Spleen (tissue), 11 donors: ENCODE measurements around the gene GIPC1. TPM values are rescaled to one million over a fixed set of nuclear protein-coding genes. Genes with fewer than 3 reads are reported as not detected.

ENCODE experiments used
- DNase-seq: peaks from one replicate; pipeline ENCODE4 v3.0.0-alpha.2; 2020
- H3K27ac ChIP-seq, 8 donors: fragments of 200-600 bp; sonication (generic) in 7 of 8; 1 replicate in 4 of 8; 2 replicates in 4 of 8; pipeline versions ENCODE4 v1.5.0 to v1.8.0; 2016 to 2021; ENCODE audit warnings: inconsistent platforms in 4 of 8, mild to moderate bottlenecking in 4 of 8, moderate library complexity in 1 of 8
- H3K27me3 ChIP-seq, 7 donors: fragments of 200-600 bp; sonication (generic) in 6 of 7; replicated peaks in 1 of 7; 1 replicate in 4 of 7; 2 replicates in 3 of 7; pipeline versions ENCODE4 v1.5.0 to v1.8.0; 2016 to 2021; ENCODE audit warnings: inconsistent platforms in 3 of 7, mild to moderate bottlenecking in 1 of 7
- H3K36me3 ChIP-seq, 6 donors: fragments of 200-600 bp; sonication (generic) in 5 of 6; 1 replicate in 4 of 6; 2 replicates in 2 of 6; pipeline versions ENCODE4 v1.5.0 to v1.8.0; 2016 to 2021; ENCODE audit warnings: inconsistent platforms in 2 of 6
- H3K4me1 ChIP-seq, 6 donors: fragments of 200-600 bp; sonication (generic) in 5 of 6; 1 replicate in 3 of 6; 2 replicates in 3 of 6; pipeline versions ENCODE4 v1.5.0 to v1.8.0; 2016 to 2021; ENCODE audit warnings: inconsistent platforms in 3 of 6
- H3K4me3 ChIP-seq, 8 donors: fragments of 200-600 bp; sonication (generic) in 7 of 8; 1 replicate in 4 of 8; 2 replicates in 4 of 8; pipeline versions ENCODE4 v1.5.0 to v1.8.0; 2016 to 2021; ENCODE audit warnings: inconsistent platforms in 4 of 8, mild to moderate bottlenecking in 4 of 8, moderate library complexity in 2 of 8
- H3K9me3 ChIP-seq, 8 donors: fragments of 200-600 bp; sonication (generic) in 7 of 8; 1 replicate in 4 of 8; 2 replicates in 4 of 8; pipeline versions ENCODE4 v1.5.0 to v1.8.0; 2016 to 2021; ENCODE audit warnings: inconsistent platforms in 4 of 8
- POLR2A ChIP-seq, 3 donors: fragments of 450-650 bp; IDR thresholded peaks; one replicate each; pipeline ENCODE4 v1.5.1; 2017; ENCODE audit warnings: antibody characterized with exemption in 3 of 3, mild to moderate bottlenecking in 1 of 3
- POLR2AphosphoS5 ChIP-seq, 3 donors: sonication (generic); formaldehyde crosslinking; IDR thresholded peaks; one replicate each; pipeline ENCODE4 v1.5.1; 2017; ENCODE audit warnings: antibody characterized with exemption in 3 of 3
- WGBS, 5 donors: extraction: QIAGEN DNeasy Blood & Tissue Kit in 3 of 5; methylation state at CpG; one replicate each; pipeline versions ENCODE4 v1.1.5 to v1.1.7; 2013 to 2018; 5-methylcytosine and 5-hydroxymethylcytosine counted together
- intact Hi-C: fragments of 100-400 bp; cut with DNase I; formaldehyde crosslinking; loops from one replicate; pipeline ENCODE4 v1.15.0; 2023; ENCODE audit warnings: low total_unique reads
- polyA plus RNA-seq, 3 donors: library from polyadenylated mRNA; stranded (reverse); fragments of 200-250 nt; gene quantifications; one replicate each; pipeline ENCODE4 v1.2.1, GENCODE V29; 2013
- total RNA-seq, 7 donors: library from RNA; depleted of rRNA in 3 of 7; stranded (reverse); fragments of >200 nt in 3 of 7; fragmentation: NEBNext Ultra II Directional in 4 of 7; extraction: Animal tissue kit (Norgen Biotek cat#: 25700) in 4 of 7; gene quantifications; one replicate each; pipeline versions ENCODE4 v1.1.0 to v1.2.1, GENCODE V29; 2016 to 2021
- TF ChIP-seq, protein P1 (sequence below), 11 experiments: fragments of 200-600 bp in 7 of 11; fragments of 450-650 bp in 4 of 11; sonication (generic) in 4 of 11; IDR thresholded peaks in 8 of 11; conservative IDR thresholded peaks in 3 of 11; 1 replicate in 7 of 11; 2 replicates in 4 of 11; pipeline versions ENCODE4 v1.4.0 to v1.8.0; 2016 to 2021; ENCODE audit warnings: antibody characterized with exemption in 11 of 11, inconsistent platforms in 4 of 11, mild to moderate bottlenecking in 1 of 11
- donor health status: healthy with polysubstance abuse.
- donor health status: DM: no; HTN: no; CAD: no; lungs with moderate emphysema.
- donor health status: DM: no; HTN: no; CAD: no.
- donor health status: Bipolar disorder and iron deficiency.
- donor health status: healthy.
- donor health status: DM: no; HTN: no; CAD: no.
- donor health status: DM: yes; HTN: yes; CAD: no.

The GIPC1 gene
- total and polyA plus RNA-seq, 10 donors: 17.1 to 58.1 (median 30.7) TPM

DNA sequence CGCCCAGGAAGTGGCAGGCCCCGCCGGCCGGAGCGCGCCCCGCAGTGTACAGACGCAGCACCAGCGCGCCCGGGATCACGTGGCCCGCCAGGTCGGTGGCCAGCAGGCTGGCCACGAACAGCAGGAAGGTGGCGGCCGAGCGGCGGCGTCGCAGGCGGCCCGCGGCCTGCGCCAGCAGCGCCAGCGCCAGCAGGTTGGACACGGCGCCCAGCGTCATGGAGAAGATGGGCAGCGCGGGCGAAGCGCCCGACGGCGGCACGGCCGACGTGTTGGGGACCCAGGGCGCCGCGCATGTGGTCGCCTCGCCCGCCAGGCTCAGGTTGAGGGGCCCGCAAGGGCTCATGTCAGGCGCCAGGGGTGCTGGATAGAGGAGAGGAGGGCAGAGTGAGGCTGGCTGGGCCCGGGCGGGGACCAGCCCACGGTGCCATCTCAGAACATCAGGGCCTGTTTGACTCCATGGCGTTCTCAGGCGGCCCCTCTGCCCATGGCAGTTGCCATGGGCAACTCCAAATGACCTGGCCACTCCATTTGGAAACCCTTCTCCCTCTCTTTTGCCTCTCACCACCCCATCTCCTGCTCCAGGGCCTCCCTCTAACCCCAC is 21.8 kb downstream of the GIPC1 start:
- intact Hi-C loops: no loop called here
- 29 to 69% (median 39%) methylated on average over 7 to 53 of the region's 53 CpGs for WGBS, 5 donors
- TF ChIP-seq POLR2A (IDR thresholded peaks at IDR 0.05) (no peak), POLR2AphosphoS5 (IDR thresholded peaks at IDR 0.05) (no peak)
- TF ChIP-seq, protein P1, sequence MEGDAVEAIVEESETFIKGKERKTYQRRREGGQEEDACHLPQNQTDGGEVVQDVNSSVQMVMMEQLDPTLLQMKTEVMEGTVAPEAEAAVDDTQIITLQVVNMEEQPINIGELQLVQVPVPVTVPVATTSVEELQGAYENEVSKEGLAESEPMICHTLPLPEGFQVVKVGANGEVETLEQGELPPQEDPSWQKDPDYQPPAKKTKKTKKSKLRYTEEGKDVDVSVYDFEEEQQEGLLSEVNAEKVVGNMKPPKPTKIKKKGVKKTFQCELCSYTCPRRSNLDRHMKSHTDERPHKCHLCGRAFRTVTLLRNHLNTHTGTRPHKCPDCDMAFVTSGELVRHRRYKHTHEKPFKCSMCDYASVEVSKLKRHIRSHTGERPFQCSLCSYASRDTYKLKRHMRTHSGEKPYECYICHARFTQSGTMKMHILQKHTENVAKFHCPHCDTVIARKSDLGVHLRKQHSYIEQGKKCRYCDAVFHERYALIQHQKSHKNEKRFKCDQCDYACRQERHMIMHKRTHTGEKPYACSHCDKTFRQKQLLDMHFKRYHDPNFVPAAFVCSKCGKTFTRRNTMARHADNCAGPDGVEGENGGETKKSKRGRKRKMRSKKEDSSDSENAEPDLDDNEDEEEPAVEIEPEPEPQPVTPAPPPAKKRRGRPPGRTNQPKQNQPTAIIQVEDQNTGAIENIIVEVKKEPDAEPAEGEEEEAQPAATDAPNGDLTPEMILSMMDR (IDR thresholded peaks at IDR 0.05 in 8 of 11, conservative IDR thresholded peaks at IDR 0.05 in 3 of 11): no peak

DNA sequence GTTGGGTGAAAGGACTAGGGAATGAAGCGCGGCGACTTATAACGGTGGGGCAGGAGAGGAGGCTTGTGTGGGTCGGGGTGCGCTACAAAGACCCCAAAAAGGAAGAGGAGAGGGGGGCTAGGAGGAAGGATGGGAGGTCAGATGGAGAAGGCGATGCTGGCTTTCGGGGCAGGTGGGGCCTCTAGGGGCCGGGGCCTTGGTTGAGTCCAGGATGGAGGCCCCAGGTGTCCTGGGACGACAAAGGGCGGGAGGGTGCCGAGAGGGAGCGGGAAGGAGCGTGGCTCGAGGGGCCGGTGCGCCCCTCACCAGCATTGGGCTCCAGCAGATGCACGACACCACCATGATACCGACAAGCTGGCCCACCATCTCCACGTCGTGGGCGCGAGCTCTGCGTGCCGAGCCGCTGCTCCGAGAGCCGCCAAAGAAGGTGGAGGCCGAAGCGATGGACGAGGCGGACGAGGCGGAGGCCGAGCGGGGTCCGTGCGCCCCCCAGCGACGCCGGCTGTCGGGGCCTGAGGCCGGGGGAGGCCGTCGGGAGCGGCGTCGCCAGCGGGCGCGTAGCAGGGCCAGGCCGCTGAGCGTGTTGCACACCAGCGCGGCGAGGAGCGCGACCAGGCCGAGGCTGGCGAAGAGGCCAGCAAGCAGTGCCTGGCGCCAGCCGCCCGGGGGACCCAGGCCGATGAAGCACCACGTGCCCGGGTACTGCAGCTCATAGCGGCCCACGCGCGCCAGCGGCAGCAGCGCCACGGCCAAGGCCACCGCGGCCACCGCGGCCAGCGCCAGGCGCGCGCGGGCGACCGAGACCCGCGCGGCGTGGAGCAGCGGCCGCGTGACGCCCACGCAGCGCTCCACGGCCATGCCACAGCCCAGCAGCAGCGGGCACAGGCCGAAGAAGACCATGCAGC is 22.6 kb downstream of the GIPC1 start:
- WGBS, 5 donors: 14 to 23% (median 15%) methylated on average over 39 to 97 of the region's 97 CpGs
- TF ChIP-seq POLR2AphosphoS5 (IDR thresholded peaks at IDR 0.05): peak in 1 of 3 donors; percentile 52
- no peak for TF ChIP-seq POLR2A (IDR thresholded peaks at IDR 0.05)
- TF ChIP-seq, protein P1 (IDR thresholded peaks at IDR 0.05 in 8 of 11, conservative IDR thresholded peaks at IDR 0.05 in 3 of 11): peak in 2 of 11 experiments; percentile 8 to 32
- no peak for DNase-seq
- Histone ChIP-seq H3K36me3 (peaks cover 0 to 49% (median 38%) of the 10 kb centered on the region in 6 donors), H3K9me3 (no peaks in the 10 kb centered on the region), H3K4me1 (peaks cover 23 to 73% (median 49%) of the 10 kb centered on the region in 6 donors), H3K27me3 (peaks cover 0 to 49% (median 35%) of the 10 kb centered on the region in 7 donors), H3K4me3 (peak overlapping the region in 6 of 8 donors; percentile 5 to 63 (median 20)), H3K27ac (peak overlapping the region in 1 of 8 donors; percentile 75)
- intact Hi-C loops: no loop called here

More for the DNA sequence above, 21.8 kb downstream of the GIPC1 start:
- H3K4me3 ChIP-seq: peak overlapping the region in 5 of 8 donors; percentile 5 to 63 (median 21)
- DNase-seq: no peak
- H3K36me3 ChIP-seq: peaks cover 0 to 49% (median 37%) of the 10 kb centered on the region in 6 donors
- H3K9me3 ChIP-seq: no peaks in the 10 kb centered on the region
- H3K27me3 ChIP-seq: peaks cover 0 to 49% (median 35%) of the 10 kb centered on the region in 7 donors
- peak overlapping the region in 4 of 8 donors; percentile 20 to 75 (median 71) for H3K27ac ChIP-seq
- H3K4me1 ChIP-seq: peaks cover 23 to 80% (median 49%) of the 10 kb centered on the region in 6 donors

DNA sequence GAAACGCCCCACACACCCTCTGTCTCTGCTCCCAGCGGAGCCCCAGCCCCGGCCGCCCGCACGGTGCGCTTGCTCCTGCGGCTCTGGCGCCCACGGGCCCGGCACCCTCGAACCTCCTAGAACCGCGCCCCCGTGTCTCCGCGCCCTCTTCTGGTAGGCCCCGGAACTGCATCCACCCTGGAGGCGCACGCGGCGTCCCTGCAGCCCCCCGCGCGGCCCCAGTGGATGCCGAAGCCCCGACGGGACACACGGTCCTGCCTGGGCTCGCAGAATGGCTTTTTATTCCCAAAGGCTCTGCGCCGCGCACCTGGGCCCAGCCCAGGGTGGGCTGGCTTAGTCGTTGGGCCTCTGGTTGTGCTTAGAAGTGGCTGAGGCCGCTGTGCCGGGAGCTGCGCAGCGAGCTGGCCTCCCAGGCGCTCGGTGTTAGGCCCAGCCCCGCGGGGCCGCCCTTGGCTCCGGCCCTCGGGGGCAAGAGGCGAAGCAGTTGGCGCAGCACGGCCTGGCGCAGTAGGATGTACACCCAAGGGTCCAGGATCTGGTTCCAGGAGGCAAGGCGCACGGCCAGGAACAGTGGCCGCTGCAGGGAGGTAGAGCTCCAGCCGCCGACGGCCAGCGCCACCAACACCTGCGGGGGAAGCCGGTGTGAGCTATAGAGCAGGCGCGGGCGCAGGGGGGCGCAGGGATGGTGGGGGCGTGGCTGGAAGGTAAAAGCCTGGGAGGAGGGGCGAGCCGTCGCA is 23.6 kb downstream of the GIPC1 start:
- H3K4me3 ChIP-seq: peak overlapping the region in 5 of 8 donors; percentile 20 to 63 (median 32)
- peaks cover 0 to 49% (median 35%) of the 10 kb centered on the region in 7 donors for H3K27me3 ChIP-seq
- peak overlapping the region in 5 of 8 donors; percentile 38 to 57 (median 49) for H3K27ac ChIP-seq
- intact Hi-C loops: no loop called here
- 4 to 19% (median 7%) methylated on average over 32 to 66 of the region's 66 CpGs for WGBS, 5 donors
- H3K36me3 ChIP-seq: peaks cover 0 to 49% (median 43%) of the 10 kb centered on the region in 6 donors
- H3K4me1 ChIP-seq: peaks cover 23 to 63% (median 49%) of the 10 kb centered on the region in 6 donors
- TF ChIP-seq POLR2A (IDR thresholded peaks at IDR 0.05) (no peak), POLR2AphosphoS5 (IDR thresholded peaks at IDR 0.05) (peak; percentile 80 to 91 (median 82))
- TF ChIP-seq, protein P1 (IDR thresholded peaks at IDR 0.05 in 8 of 11, conservative IDR thresholded peaks at IDR 0.05 in 3 of 11): peak; percentile 94 to 99 (median 99)
- peak; percentile 94 for DNase-seq
- no peaks in the 10 kb centered on the region for H3K9me3 ChIP-seq
